Trophoblast cell (in vitro differentiated cells and primary cell): ENCODE measurements around the gene EIF1AD.

ENCODE experiments used
- DNase-seq, 2 donors: peaks; one replicate each; pipeline ENCODE4 v3.0.0-alpha.2; 2016
- H2AFZ ChIP-seq: 2 replicates; pipeline ENCODE4 v1.6.1; 2013; ENCODE audit warnings: low read length, moderate library complexity, mild to moderate bottlenecking; ENCODE audit not compliant: insufficient read depth, poor library complexity
- H2AK5ac ChIP-seq: 2 replicates; pipeline ENCODE4 v1.6.1; 2013; ENCODE audit warnings: mild to moderate bottlenecking, low read length
- H2BK120ac ChIP-seq: 2 replicates; pipeline ENCODE4 v1.6.1; 2013; ENCODE audit warnings: low read length, mild to moderate bottlenecking, moderate library complexity; ENCODE audit not compliant: insufficient read depth, poor library complexity
- H2BK12ac ChIP-seq: 2 replicates; pipeline ENCODE4 v1.6.1; 2013; ENCODE audit warnings: mild to moderate bottlenecking, low read length, moderate library complexity
- H2BK5ac ChIP-seq: 2 replicates; pipeline ENCODE4 v1.6.1; 2013; ENCODE audit warnings: low read length, low read depth, moderate library complexity, mild to moderate bottlenecking; ENCODE audit not compliant: poor library complexity
- H3K14ac ChIP-seq: 2 replicates; pipeline ENCODE4 v1.6.1; 2013; ENCODE audit warnings: mild to moderate bottlenecking, low read length
- H3K18ac ChIP-seq: 2 replicates; pipeline ENCODE4 v1.6.1; 2013; ENCODE audit warnings: mild to moderate bottlenecking, low read length
- H3K23ac ChIP-seq: 2 replicates; pipeline ENCODE4 v1.6.1; 2013; ENCODE audit warnings: low read length
- H3K27ac ChIP-seq: 2 replicates; pipeline ENCODE4 v1.5.1; 2013; ENCODE audit warnings: low read depth, mild to moderate bottlenecking, inconsistent platforms, low read length, moderate library complexity
- H3K27me3 ChIP-seq: 2 replicates; pipeline ENCODE4 v1.6.1; 2013; ENCODE audit warnings: inconsistent platforms, mild to moderate bottlenecking, low read length, moderate library complexity; ENCODE audit not compliant: insufficient read depth
- H3K36me3 ChIP-seq, 2 experiments: 1 replicate in 1 of 2; 2 replicates in 1 of 2; pipeline ENCODE4 v1.6.1; 2013; ENCODE audit warnings: low read length in 2 of 2, mild to moderate bottlenecking in 2 of 2, moderate library complexity in 1 of 2; ENCODE audit not compliant: insufficient read depth in 2 of 2, control insufficient read depth in 1 of 2
- H3K4ac ChIP-seq: 2 replicates; pipeline ENCODE4 v1.6.1; 2013; ENCODE audit warnings: low read depth, mild to moderate bottlenecking, low read length, moderate library complexity
- H3K4me1 ChIP-seq, 2 experiments: 1 replicate in 1 of 2; 2 replicates in 1 of 2; pipeline ENCODE4 v1.6.1; 2013; ENCODE audit warnings: low read length in 2 of 2, mild to moderate bottlenecking in 2 of 2, moderate library complexity in 1 of 2; ENCODE audit not compliant: insufficient read depth in 2 of 2, control insufficient read depth in 1 of 2
- H3K4me2 ChIP-seq: 2 replicates; pipeline ENCODE4 v1.6.1; 2013; ENCODE audit warnings: inconsistent platforms, mild to moderate bottlenecking, low read length, moderate library complexity
- H3K4me3 ChIP-seq: 2 replicates; pipeline ENCODE4 v1.5.1; 2013; ENCODE audit warnings: mild to moderate bottlenecking, low read depth, low read length, inconsistent platforms
- H3K79me1 ChIP-seq: one replicate; pipeline ENCODE4 v1.6.1; 2013; ENCODE audit warnings: low read length
- H3K79me2 ChIP-seq: 2 replicates; pipeline ENCODE4 v1.6.1; 2013; ENCODE audit warnings: low read length, mild to moderate bottlenecking; ENCODE audit not compliant: control insufficient read depth, insufficient read depth, poor library complexity
- H3K9ac ChIP-seq: 2 replicates; pipeline ENCODE4 v1.6.1; 2013; ENCODE audit warnings: mild to moderate bottlenecking, low read length
- H3K9me3 ChIP-seq: 2 replicates; pipeline ENCODE4 v1.6.1; 2013; ENCODE audit warnings: low read depth, mild to moderate bottlenecking, control low read depth, inconsistent platforms, low read length; ENCODE audit not compliant: insufficient read depth
- H4K12ac ChIP-seq: 2 replicates; pipeline ENCODE4 v1.6.1; 2013; ENCODE audit warnings: low read depth, mild to moderate bottlenecking, low read length, moderate library complexity
- H4K8ac ChIP-seq: 2 replicates; pipeline ENCODE4 v1.6.1; 2013; ENCODE audit warnings: low read depth, mild to moderate bottlenecking, low read length, moderate library complexity
- H4K91ac ChIP-seq: one replicate; pipeline ENCODE4 v1.6.1; 2013; ENCODE audit warnings: low read depth, mild to moderate bottlenecking, low read length, moderate library complexity
- whole genome bisulfite sequencing: extraction: QIAGEN DNeasy Blood & Tissue Kit; methylation state at CpG from one replicate; pipeline ENCODE4 v1.1.7; 2013; ENCODE audit warnings: missing lambda C conversion rate; ENCODE audit not compliant: insufficient read length, insufficient coverage; ENCODE audit errors: extremely low coverage; 5-methylcytosine and 5-hydroxymethylcytosine counted together

EIF1AD gene

GRCh38 chr11:66036334-66036710 is 34.4 kb upstream of the EIF1AD start:
- H3K9ac ChIP-seq: no peak overlapping the region
- no peak overlapping the region for H2BK12ac ChIP-seq
- H2AK5ac ChIP-seq: no peak overlapping the region
- H3K79me1 ChIP-seq: no peaks in the 10 kb centered on the region
- no peaks in the 10 kb centered on the region for H3K79me2 ChIP-seq
- no peak overlapping the region for H4K12ac ChIP-seq
- H3K4me1 ChIP-seq: no peaks in the 10 kb centered on the region
- H2BK5ac ChIP-seq: no peak overlapping the region
- peaks cover 11% of the 10 kb centered on the region for H3K9me3 ChIP-seq
- H3K36me3 ChIP-seq: no peaks in the 10 kb centered on the region
- no peak overlapping the region for H3K4me3 ChIP-seq
- H3K27me3 ChIP-seq: no peaks in the 10 kb centered on the region
- no peak overlapping the region for H3K4ac ChIP-seq
- no peak for DNase-seq
- no peak overlapping the region for H3K27ac ChIP-seq
- H3K18ac ChIP-seq: no peak overlapping the region
- H3K4me2 ChIP-seq: no peak overlapping the region
- no peak overlapping the region for H3K23ac ChIP-seq
- no CpG with 5 or more reads among the region's 5 CpGs for WGBS
- no peak overlapping the region for H2AFZ ChIP-seq
- no peak overlapping the region for H2BK120ac ChIP-seq
- H3K14ac ChIP-seq: no peak overlapping the region
- H4K8ac ChIP-seq: no peak overlapping the region
- no peak overlapping the region for H4K91ac ChIP-seq

GRCh38 chr11:66035653-66036333 is 33.8 kb upstream of the EIF1AD start:
- WGBS: no CpG with 5 or more reads among the region's 9 CpGs
- no peak overlapping the region for H4K91ac ChIP-seq
- H3K27me3 ChIP-seq: no peaks in the 10 kb centered on the region
- no peak overlapping the region for H2AFZ ChIP-seq
- H3K18ac ChIP-seq: no peak overlapping the region
- no peak overlapping the region for H3K23ac ChIP-seq
- no peak overlapping the region for H3K4me2 ChIP-seq
- H2BK5ac ChIP-seq: no peak overlapping the region
- H4K8ac ChIP-seq: no peak overlapping the region
- H3K79me2 ChIP-seq: no peaks in the 10 kb centered on the region
- no peak overlapping the region for H4K12ac ChIP-seq
- H3K4me1 ChIP-seq: no peaks in the 10 kb centered on the region
- H3K79me1 ChIP-seq: no peaks in the 10 kb centered on the region
- no peak overlapping the region for H2BK12ac ChIP-seq
- H2AK5ac ChIP-seq: no peak overlapping the region
- peaks cover 11% of the 10 kb centered on the region for H3K9me3 ChIP-seq
- no peak overlapping the region for H3K4ac ChIP-seq
- no peak overlapping the region for H2BK120ac ChIP-seq
- H3K27ac ChIP-seq: no peak overlapping the region
- H3K4me3 ChIP-seq: no peak overlapping the region
- H3K9ac ChIP-seq: no peak overlapping the region
- no peak overlapping the region for H3K14ac ChIP-seq
- DNase-seq: no peak
- H3K36me3 ChIP-seq: no peaks in the 10 kb centered on the region

- Histone ChIP-seq H3K4me2 (no peak overlapping the region), H3K79me2 (no peaks in the 10 kb centered on the region), H3K27me3 (no peaks in the 10 kb centered on the region), H3K14ac (no peak overlapping the region), H2AK5ac (no peak overlapping the region), H3K79me1 (no peaks in the 10 kb centered on the region), H4K12ac (no peak overlapping the region), H2BK5ac (no peak overlapping the region), H3K18ac (no peak overlapping the region), H2AFZ (no peak overlapping the region), H3K4me3 (no peak overlapping the region), H3K23ac (no peak overlapping the region), H3K9me3 (peaks cover 11% of the 10 kb centered on the region), H3K4me1 (no peaks in the 10 kb centered on the region), H3K9ac (no peak overlapping the region), H2BK120ac (no peak overlapping the region), H2BK12ac (no peak overlapping the region), H3K4ac (no peak overlapping the region), H3K27ac (no peak overlapping the region), H4K8ac (no peak overlapping the region), H3K36me3 (no peaks in the 10 kb centered on the region), H4K91ac (no peak overlapping the region)
- WGBS: no CpG with 5 or more reads among the region's 8 CpGs
- DNase-seq: no peak
These were observed 31.2 kb upstream of the EIF1AD start for GRCh38 chr11:66032957-66033735.

- H3K18ac ChIP-seq: no peak within 1 kb of the TSS
- no peak within 1 kb of the TSS for H3K4me3 ChIP-seq
- H2BK120ac ChIP-seq: no peak within 1 kb of the TSS
- H3K4me2 ChIP-seq: no peak within 1 kb of the TSS
- H2AK5ac ChIP-seq: no peak within 1 kb of the TSS
- H2AFZ ChIP-seq: no peak within 1 kb of the TSS
- H4K8ac ChIP-seq: no peak within 1 kb of the TSS
- no peak within 1 kb of the TSS for H3K4ac ChIP-seq
- H3K14ac ChIP-seq: no peak within 1 kb of the TSS
- H2BK5ac ChIP-seq: no peak within 1 kb of the TSS
- H4K91ac ChIP-seq: no peak within 1 kb of the TSS
- peaks cover 7% of the 10 kb centered on the region for H3K9me3 ChIP-seq
- no peaks in the 10 kb centered on the region for H3K79me1 ChIP-seq
- no peak within 1 kb of the TSS for H3K27ac ChIP-seq
- no peak for DNase-seq
- H3K23ac ChIP-seq: no peak within 1 kb of the TSS
- H3K79me2 ChIP-seq: no peaks in the 10 kb centered on the region
- no peaks in the 10 kb centered on the region for H3K27me3 ChIP-seq
- no peaks in the 10 kb centered on the region for H3K36me3 ChIP-seq
- no peak within 1 kb of the TSS for H2BK12ac ChIP-seq
- no peak within 1 kb of the TSS for H4K12ac ChIP-seq
- WGBS: no CpG with 5 or more reads among the region's 18 CpGs
- H3K4me1 ChIP-seq: no peaks in the 10 kb centered on the region
- no peak within 1 kb of the TSS for H3K9ac ChIP-seq
These were observed 24.1 kb upstream of the EIF1AD start, which contains the start of gene CATSPER1 for GRCh38 chr11:66026017-66026529. TSS of gene CATSPER1 (minus strand) at chr11:66026479. CDS start at chr11:66026379, 100 bp downstream.
